HG03571 (cell line): Measurements from ENCODE around the gene TERB2.
"Not testable (repeated sequence)": the region's sequence is repeated elsewhere in the genome, so short reads cannot be mapped to it uniquely, and the experiment has no call there.

ENCODE experiments used
- ATAC-seq: cut with Tn5 transposase; IDR thresholded peaks from one replicate; pipeline ENCODE4 v1.9.1; 2021; ENCODE audit not compliant: unreplicated experiment

TERB2 gene

GRCh38 chr15:45001180-45001579 lies 44.7 kb downstream of the TERB2 start:
- ATAC-seq, result not testable (repeated sequence)

- ATAC-seq, result not testable (repeated sequence)
Measured at GRCh38 chr15:45003731-45004410, 47.4 kb downstream of the TERB2 start.

DNA sequence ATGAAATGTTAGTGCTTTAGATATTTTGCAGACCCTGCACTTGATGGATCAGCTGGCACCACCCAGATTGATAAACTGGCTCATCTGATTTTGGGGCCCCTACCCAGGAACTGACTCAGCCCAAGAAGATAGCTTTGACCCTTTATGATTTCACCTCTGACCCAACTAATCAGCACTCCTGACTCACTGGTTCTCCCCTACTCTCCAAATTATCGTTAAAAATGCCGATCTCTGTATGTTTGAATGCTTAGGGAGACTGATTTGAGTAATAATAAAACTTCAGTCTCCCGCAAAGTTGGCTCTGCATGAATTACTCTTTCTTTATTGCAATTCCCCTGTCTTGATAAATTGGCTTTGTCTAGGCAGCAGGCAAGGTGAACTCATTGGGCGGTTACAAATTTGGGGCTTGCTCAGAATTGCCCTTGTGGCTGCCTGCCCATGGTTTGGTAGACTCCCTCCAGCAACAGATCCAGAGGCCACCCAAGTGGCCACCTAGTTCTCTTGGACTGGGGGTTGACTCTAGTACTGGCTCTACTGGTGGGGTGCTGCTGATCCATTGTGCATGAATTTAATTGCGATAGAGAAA lies 48.2 kb downstream of the TERB2 start:
- not testable (repeated sequence) for ATAC-seq

GRCh38 chr15:45009046-45009445 lies 52.6 kb downstream of the TERB2 start:
- no peak for ATAC-seq

DNA sequence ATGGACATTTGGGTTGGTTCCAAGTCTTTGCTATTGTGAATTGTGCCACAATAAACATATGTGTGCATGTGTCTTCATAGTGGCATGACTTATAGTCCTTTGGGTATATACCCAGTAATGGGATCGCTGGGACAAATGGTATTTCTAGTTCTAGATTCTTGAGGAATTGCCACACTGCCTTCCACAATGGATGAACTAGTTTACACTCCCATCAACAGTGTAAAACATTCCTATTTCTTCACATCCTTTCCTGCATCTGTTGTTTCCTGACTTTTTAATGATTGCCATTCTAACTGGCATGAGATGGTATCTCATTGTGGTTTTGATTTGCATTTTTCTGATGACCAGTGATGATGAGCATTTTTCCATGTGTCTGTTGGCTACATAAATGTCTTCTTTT lies 58.6 kb downstream of the TERB2 start:
- not testable (repeated sequence) for ATAC-seq

DNA sequence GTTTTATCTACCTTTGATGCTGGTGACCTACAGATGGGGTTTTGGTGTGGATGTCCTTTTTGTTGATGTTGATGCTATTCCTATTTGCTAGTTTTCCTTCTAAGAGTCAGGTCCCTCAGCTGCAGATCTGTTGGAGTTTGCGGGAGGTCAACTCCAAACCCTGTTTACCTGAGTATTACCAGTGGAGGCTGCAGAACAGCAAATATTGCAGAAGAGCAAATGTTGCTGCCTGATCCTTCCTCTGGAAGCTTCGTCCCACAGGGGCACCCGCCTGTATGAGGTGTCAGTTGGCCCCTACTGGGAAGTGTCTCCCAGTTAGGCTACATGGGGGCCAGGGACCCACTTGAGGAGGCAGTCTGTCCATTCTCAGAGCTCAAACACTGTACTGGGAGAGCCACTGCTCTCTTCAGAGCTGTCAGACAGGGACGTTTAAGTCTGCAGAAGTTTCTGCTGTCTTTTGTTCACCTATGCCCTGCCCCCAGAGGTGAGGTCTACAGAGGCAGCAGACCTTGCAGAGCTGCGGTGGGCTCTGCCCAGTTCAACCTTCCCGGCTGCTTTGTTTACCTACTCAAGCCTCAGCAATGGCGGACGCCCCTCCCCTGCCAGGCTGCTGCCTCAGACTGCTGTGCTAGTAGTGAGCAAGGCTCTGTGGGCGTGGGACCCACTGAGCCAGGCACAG lies 63.9 kb downstream of the TERB2 start:
- not testable (repeated sequence) for ATAC-seq

DNA sequence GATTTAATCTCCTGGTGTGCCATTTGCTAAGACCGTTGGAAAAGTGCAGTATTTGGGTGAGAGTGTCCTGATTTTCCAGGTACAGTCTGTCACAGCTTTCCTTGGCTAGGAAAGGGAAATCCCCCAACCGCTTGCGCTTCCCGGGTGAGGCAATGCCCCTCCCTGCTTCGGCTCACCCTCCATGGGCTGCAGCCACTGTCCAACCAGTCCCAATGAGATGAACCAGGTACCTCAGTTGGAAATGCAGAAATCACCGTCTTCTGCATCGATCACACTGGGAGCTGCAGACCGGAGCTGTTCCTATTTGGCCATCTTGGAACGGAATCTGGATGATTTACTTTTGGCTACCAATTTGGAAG lies 64.4 kb downstream of the TERB2 start:
- not testable (repeated sequence) for ATAC-seq

GRCh38 chr15:45021348-45021747 lies 64.9 kb downstream of the TERB2 start:
- ATAC-seq, result no peak

DNA sequence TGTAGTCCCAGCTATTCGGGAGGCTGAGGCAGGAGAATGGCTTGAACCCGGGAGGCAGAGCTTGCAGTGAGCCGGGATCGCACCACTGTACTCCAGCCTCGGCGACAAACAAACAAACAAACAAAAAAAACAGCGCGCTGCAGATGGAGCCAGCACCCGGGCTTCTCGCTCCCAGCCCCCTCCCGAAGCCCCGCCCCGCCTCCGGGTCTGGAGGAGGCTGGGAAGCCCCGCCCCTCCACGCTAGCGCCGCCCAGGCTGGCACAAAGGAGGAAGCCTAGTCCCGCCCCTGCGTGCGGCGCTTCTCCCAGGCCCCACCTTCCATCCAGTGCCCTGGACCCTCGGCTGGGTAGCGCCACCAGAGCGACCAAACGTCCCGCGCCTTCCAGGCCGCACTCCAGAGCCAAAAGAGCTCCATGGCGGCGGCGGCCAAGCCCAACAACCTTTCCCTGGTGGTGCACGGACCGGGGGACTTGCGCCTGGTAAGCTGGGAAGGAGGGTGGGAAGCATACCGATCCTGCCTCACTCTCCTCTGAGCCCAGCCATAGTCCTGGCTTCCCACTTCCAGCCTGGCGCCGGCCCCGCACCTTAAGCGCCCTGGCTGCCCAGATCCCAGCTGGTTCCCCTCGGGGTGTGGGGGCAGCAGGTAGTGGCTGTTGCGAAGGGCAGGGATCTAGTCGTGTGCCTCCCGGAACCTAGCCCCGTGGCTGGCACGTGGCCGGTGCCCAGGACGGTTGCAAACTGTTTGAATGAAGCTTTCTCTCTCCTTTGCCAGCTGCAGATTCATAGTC lies 66.6 kb downstream of the TERB2 start, which contains the start of gene SORD:
Gene SORD (plus strand): TSS at position 325 of the 788 bp plus-strand sequence. CDS start 89 bp downstream, at position 414.
- ATAC-seq, result peak; percentile 98

- ATAC-seq, result no peak
Measured at GRCh38 chr15:45023659-45024225, 67.3 kb downstream of the TERB2 start.

GRCh38 chr15:45024649-45025048 lies 68.2 kb downstream of the TERB2 start:
- ATAC-seq, result not testable (repeated sequence)

GRCh38 chr15:45025627-45026026 lies 69.1 kb downstream of the TERB2 start:
- not testable (repeated sequence) for ATAC-seq

DNA sequence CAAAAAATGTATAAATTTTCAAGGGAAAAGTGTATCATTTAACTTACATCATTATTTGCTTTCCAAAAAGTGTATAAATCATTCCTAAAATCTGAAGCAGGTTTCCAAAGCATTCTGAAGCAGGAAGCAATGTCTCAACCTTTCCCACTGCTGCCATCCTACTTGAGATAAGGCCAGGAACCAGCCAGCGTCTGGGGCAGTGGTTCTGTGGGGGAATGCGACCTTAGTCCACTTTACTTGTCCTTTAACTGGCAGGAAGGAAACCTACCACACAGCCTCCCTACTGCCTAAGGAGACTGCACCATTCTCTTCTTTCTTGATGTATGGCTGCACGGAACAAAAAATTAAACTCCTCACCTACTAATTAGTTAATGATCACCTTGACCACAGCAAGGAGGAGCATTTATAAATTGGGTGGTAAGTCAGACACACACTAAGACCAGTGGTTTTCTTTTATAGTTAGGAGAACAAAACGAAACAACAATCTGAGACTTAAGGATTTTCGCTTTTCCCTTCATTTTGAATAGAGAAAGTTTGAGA lies 70.2 kb downstream of the TERB2 start:
- no peak for ATAC-seq

DNA sequence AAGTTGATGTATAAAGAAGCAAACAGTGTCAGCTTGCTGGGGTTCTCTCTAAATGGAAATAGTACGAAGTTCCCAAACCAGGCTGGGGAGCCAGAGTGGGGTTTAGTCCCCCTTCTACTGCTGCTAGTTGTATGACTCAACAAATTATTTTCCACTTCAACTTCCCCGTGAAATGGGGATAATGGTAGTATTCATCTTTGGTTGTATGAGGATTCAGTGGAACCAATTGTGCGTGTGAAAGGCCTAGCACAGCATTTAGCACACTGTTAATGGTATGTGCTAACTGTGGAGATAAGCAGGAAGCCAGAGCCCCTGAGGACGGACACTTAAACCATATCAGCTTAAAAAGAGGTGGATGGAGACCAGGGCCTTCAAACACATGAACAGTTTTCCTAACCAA lies 70.7 kb downstream of the TERB2 start:
- ATAC-seq, result no peak
